GM12891 (cell line): ENCODE measurements around the gene NGB. TPM values are rescaled to one million over a fixed set of nuclear protein-coding genes. Genes with fewer than 3 reads are reported as not detected.
"Not testable (repeated sequence)": the region's sequence is repeated elsewhere in the genome, so short reads cannot be mapped to it uniquely, and the experiment has no call there.

ENCODE experiments used
- DNase-seq: peaks from one replicate; pipeline ENCODE4 v3.0.0; 2011; ENCODE audit warnings: low spot score; ENCODE audit not compliant: insufficient read length
- FAIRE-seq: peaks from 2 replicates; lab custom pipeline; 2011; peaks lifted over from hg19 to GRCh38; lab: Jason Lieb, UNC
- PAX5 ChIP-seq: IDR thresholded peaks from 2 replicates; pipeline ENCODE4 v1.6.1; 2011; ENCODE audit warnings: low read length, moderate library complexity, mild to moderate bottlenecking; ENCODE audit not compliant: insufficient read depth, severe bottlenecking
- POLR2A ChIP-seq: IDR thresholded peaks from 2 replicates; pipeline ENCODE4 v1.6.1; 2011; ENCODE audit warnings: low read depth, low read length, control low read depth
- POLR2AphosphoS5 ChIP-seq: IDR thresholded peaks from 2 replicates; pipeline ENCODE4 v1.6.1; 2011; ENCODE audit warnings: low read depth, low read length, control low read depth
- POU2F2 ChIP-seq: IDR thresholded peaks from 2 replicates; pipeline ENCODE4 v1.6.1; 2011; ENCODE audit warnings: low read depth, mild to moderate bottlenecking, control low read depth, low read length, moderate library complexity
- SPI1 ChIP-seq: IDR thresholded peaks from 2 replicates; pipeline ENCODE4 v1.6.1; 2011; ENCODE audit warnings: low read depth, low read length, control low read depth
- TAF1 ChIP-seq: IDR thresholded peaks from 2 replicates; pipeline ENCODE4 v1.6.1; 2011; ENCODE audit warnings: low read depth, low read length, control low read depth
- polyA plus RNA-seq: library from polyadenylated mRNA; unstranded; fragments of >200 nt; gene quantifications from one replicate; pipeline ENCODE4 v1.2.1, GENCODE V29; 2012; ENCODE audit warnings: low read depth, missing spikeins, inconsistent platforms; ENCODE audit not compliant: missing spikeins

NGB gene
- not detected for polyA plus RNA-seq

GRCh38 chr14:77271113-77271710, at the start of gene NGB:
Gene NGB (minus strand): TSS chr14:77271206. CDS start chr14:77270937, 269 bp downstream.
- no peak for FAIRE-seq
- no peak for DNase-seq
- no peak for TF ChIP-seq POLR2AphosphoS5
- no peak for TF ChIP-seq TAF1
- TF ChIP-seq SPI1 = no peak
- TF ChIP-seq PAX5 = no peak
- TF ChIP-seq POU2F2 = no peak
- TF ChIP-seq POLR2A = no peak

GRCh38 chr14:77320238-77320935, 49.4 kb upstream of the NGB start, which contains the start of gene POMT2:
Gene POMT2 (minus strand): TSS chr14:77320883. CDS start chr14:77320681, 202 bp downstream.
- no peak for FAIRE-seq
- TF ChIP-seq POLR2AphosphoS5 = no peak
- TF ChIP-seq SPI1 = no peak
- no peak for TF ChIP-seq PAX5
- TF ChIP-seq TAF1 = no peak
- no peak for TF ChIP-seq POU2F2
- no peak for TF ChIP-seq POLR2A
- DNase-seq = peak; percentile 74

GRCh38 chr14:77319422-77319821, 48.4 kb upstream of the NGB start:
- no peak for FAIRE-seq
- TF ChIP-seq POLR2A (no peak), SPI1 (no peak), PAX5 (no peak), TAF1 (no peak), POU2F2 (no peak), POLR2AphosphoS5 (no peak)
- DNase-seq = no peak

GRCh38 chr14:77318756-77319155, 47.8 kb upstream of the NGB start:
- not testable (repeated sequence) for FAIRE-seq, DNase-seq

GRCh38 chr14:77318006-77318553, 47.1 kb upstream of the NGB start:
- FAIRE-seq = no peak
- DNase-seq = no peak
- TF ChIP-seq SPI1 = no peak
- TF ChIP-seq PAX5 = no peak
- no peak for TF ChIP-seq POU2F2
- TF ChIP-seq POLR2A = no peak
- no peak for TF ChIP-seq TAF1
- no peak for TF ChIP-seq POLR2AphosphoS5

- FAIRE-seq (no peak), DNase-seq (no peak)
- TF ChIP-seq SPI1 (no peak), TAF1 (no peak), PAX5 (no peak), POU2F2 (no peak), POLR2AphosphoS5 (no peak), POLR2A (no peak)
Measured at GRCh38 chr14:77316872-77317301, 45.9 kb upstream of the NGB start.

GRCh38 chr14:77316195-77316505, 45.1 kb upstream of the NGB start:
- TF ChIP-seq POLR2AphosphoS5 (no peak), SPI1 (no peak)
- FAIRE-seq (no peak), DNase-seq (no peak)

- TF ChIP-seq TAF1 = no peak
- no peak for TF ChIP-seq POLR2AphosphoS5
- no peak for TF ChIP-seq POLR2A
- TF ChIP-seq PAX5 = no peak
- TF ChIP-seq POU2F2 = no peak
- TF ChIP-seq SPI1 = no peak
- FAIRE-seq (no peak), DNase-seq (no peak)
Measured at GRCh38 chr14:77314539-77315457, 43.8 kb upstream of the NGB start.

- TF ChIP-seq POLR2A = no peak
- TF ChIP-seq POLR2AphosphoS5 = no peak
- TF ChIP-seq PAX5 = no peak
- TF ChIP-seq POU2F2 = no peak
- FAIRE-seq (no peak), DNase-seq (no peak)
Measured at GRCh38 chr14:77314043-77314442, 43.0 kb upstream of the NGB start.
